ENCODE data around the gene TLR4. TPM values are rescaled to one million over a fixed set of nuclear protein-coding genes. Genes with fewer than 3 reads are reported as not detected.

The TLR4 gene
- total RNA-seq, 1 donor from 2014 or later: 1.7 TPM

GRCh38 chr9:117747386-117747970, 43.3 kb downstream of the TLR4 start:
- Mint-ChIP-seq H3K4me3 (no peak overlapping the region), H3K4me1 (no peaks in the 10 kb centered on the region), H3K27ac (no peak overlapping the region), H3K36me3 (no peaks in the 10 kb centered on the region), H3K27me3 (ENCODE audit: low read depth) (peaks cover 36% of the 10 kb centered on the region), H3K9me3 (no peaks in the 10 kb centered on the region)
- no peak for DNase-seq (ENCODE audit: low spot score in 2 of 2, unreplicated experiment in 2 of 2)
- TF ChIP-seq, protein P1, sequence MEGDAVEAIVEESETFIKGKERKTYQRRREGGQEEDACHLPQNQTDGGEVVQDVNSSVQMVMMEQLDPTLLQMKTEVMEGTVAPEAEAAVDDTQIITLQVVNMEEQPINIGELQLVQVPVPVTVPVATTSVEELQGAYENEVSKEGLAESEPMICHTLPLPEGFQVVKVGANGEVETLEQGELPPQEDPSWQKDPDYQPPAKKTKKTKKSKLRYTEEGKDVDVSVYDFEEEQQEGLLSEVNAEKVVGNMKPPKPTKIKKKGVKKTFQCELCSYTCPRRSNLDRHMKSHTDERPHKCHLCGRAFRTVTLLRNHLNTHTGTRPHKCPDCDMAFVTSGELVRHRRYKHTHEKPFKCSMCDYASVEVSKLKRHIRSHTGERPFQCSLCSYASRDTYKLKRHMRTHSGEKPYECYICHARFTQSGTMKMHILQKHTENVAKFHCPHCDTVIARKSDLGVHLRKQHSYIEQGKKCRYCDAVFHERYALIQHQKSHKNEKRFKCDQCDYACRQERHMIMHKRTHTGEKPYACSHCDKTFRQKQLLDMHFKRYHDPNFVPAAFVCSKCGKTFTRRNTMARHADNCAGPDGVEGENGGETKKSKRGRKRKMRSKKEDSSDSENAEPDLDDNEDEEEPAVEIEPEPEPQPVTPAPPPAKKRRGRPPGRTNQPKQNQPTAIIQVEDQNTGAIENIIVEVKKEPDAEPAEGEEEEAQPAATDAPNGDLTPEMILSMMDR (IDR thresholded peaks at IDR 0.05; ENCODE audit: unreplicated experiment): no peak

DNA sequence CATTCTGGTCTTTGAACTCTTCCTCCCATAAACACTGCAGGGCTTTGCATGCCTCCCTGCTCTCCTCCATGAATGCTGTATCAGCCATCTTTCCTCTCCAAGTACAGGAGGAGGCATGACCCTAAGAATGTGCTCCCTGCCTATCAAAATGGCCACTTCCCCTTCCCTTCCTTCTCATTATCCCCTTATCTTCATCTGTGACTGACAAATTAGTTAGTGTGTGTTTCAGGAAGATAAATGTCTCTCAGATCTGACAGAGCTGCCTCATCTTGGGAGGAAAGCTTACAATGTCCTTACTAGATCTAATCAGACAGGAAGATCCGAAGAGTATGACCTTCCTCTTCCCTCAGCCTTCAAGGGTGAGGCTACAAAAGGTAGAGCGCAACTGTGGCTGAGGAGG, 46.2 kb downstream of the TLR4 start:
- TF ChIP-seq, protein P1 (IDR thresholded peaks at IDR 0.05; ENCODE audit: unreplicated experiment): no peak
- no peaks in the 10 kb centered on the region for H3K9me3 Mint-ChIP-seq
- H3K4me1 Mint-ChIP-seq: no peaks in the 10 kb centered on the region
- DNase-seq (ENCODE audit: low spot score in 2 of 2, unreplicated experiment in 2 of 2): no peak
- H3K4me3 Mint-ChIP-seq: no peak overlapping the region
- H3K27ac Mint-ChIP-seq: no peak overlapping the region
- no peaks in the 10 kb centered on the region for H3K36me3 Mint-ChIP-seq
- peaks cover 43% of the 10 kb centered on the region for H3K27me3 Mint-ChIP-seq (ENCODE audit: low read depth)

- Mint-ChIP-seq H3K4me1 (no peaks in the 10 kb centered on the region), H3K9me3 (no peaks in the 10 kb centered on the region), H3K36me3 (no peaks in the 10 kb centered on the region), H3K27ac (no peak overlapping the region), H3K4me3 (no peak overlapping the region), H3K27me3 (ENCODE audit: low read depth) (peaks cover 46% of the 10 kb centered on the region)
- TF ChIP-seq, protein P1 (IDR thresholded peaks at IDR 0.05; ENCODE audit: unreplicated experiment): no peak
- no peak for DNase-seq (ENCODE audit: low spot score in 2 of 2, unreplicated experiment in 2 of 2)
These were observed 48.7 kb downstream of the TLR4 start for GRCh38 chr9:117752894-117753293.

DNA sequence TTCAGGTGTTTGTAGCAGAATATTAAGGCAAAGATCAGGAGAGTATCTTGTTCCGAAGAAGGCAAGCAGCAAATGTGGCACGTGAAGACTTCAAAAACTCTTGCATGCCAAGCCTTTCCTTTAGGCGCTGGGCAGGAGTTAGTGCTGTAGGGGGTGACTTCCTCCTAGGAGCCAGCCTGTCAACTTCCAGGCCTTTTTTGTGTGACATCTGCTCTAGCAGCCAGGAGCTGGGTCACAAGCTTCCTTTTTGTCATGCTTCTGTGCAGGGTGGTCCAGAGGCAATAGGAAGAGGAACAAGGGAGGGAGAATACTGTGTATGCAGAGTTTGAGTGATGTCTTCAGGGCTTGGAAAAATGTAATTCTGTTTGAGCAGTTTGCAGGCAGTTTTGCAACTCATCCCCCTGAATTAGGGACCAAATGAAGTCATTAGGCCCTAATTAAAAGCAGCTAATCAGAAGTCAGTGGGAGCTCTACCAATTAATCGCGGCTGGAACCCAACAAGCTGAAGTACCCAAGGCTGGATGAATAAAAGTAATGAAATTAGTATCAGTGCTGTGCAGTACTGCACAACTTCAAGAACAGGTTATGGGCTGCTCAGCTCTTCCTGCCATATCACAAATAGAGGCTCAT, 53.5 kb downstream of the TLR4 start:
- no peak for DNase-seq (ENCODE audit: low spot score in 2 of 2, unreplicated experiment in 2 of 2)
- H3K9me3 Mint-ChIP-seq: no peaks in the 10 kb centered on the region
- H3K27ac Mint-ChIP-seq: no peak overlapping the region
- H3K27me3 Mint-ChIP-seq (ENCODE audit: low read depth): peaks cover 31% of the 10 kb centered on the region
- TF ChIP-seq, protein P1 (IDR thresholded peaks at IDR 0.05; ENCODE audit: unreplicated experiment): no peak
- H3K4me1 Mint-ChIP-seq: no peaks in the 10 kb centered on the region
- H3K4me3 Mint-ChIP-seq: no peak overlapping the region
- no peaks in the 10 kb centered on the region for H3K36me3 Mint-ChIP-seq

DNA sequence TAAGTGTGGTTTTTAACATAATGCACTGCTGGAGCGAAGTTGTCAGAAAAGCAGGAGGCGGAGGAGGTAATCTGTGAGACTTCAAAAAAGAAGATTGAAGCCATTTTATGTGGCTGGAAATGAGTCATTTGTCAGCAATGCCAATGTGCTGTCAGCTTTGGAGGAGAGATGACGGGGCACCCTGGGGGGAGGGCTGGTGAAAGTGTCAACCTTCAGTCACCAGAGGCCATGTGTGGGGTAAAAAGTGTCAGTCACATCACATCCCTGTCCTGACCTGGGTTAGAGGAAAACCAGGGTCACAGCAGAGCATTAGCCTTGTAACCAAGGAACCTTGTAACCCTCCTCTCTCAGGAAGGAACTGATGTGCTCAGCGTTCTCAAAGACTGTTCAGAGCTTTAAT, 59.1 kb downstream of the TLR4 start:
- H3K4me1 Mint-ChIP-seq: no peaks in the 10 kb centered on the region
- no peaks in the 10 kb centered on the region for H3K9me3 Mint-ChIP-seq
- H3K27me3 Mint-ChIP-seq (ENCODE audit: low read depth): peaks cover 8% of the 10 kb centered on the region
- H3K36me3 Mint-ChIP-seq: no peaks in the 10 kb centered on the region
- H3K4me3 Mint-ChIP-seq: no peak overlapping the region
- TF ChIP-seq, protein P1 (IDR thresholded peaks at IDR 0.05; ENCODE audit: unreplicated experiment): no peak
- DNase-seq (ENCODE audit: low spot score in 2 of 2, unreplicated experiment in 2 of 2): no peak
- no peak overlapping the region for H3K27ac Mint-ChIP-seq
